Raji (cell line): ENCODE data around the gene ZNF343.

Experiments used
- POLR2A ChIP-seq: IDR thresholded peaks from 2 replicates; pipeline ENCODE4 v1.6.1; 2011; ENCODE audit warnings: low read depth, low read length, control low read depth; ENCODE audit not compliant: insufficient read depth

The ZNF343 gene

DNA sequence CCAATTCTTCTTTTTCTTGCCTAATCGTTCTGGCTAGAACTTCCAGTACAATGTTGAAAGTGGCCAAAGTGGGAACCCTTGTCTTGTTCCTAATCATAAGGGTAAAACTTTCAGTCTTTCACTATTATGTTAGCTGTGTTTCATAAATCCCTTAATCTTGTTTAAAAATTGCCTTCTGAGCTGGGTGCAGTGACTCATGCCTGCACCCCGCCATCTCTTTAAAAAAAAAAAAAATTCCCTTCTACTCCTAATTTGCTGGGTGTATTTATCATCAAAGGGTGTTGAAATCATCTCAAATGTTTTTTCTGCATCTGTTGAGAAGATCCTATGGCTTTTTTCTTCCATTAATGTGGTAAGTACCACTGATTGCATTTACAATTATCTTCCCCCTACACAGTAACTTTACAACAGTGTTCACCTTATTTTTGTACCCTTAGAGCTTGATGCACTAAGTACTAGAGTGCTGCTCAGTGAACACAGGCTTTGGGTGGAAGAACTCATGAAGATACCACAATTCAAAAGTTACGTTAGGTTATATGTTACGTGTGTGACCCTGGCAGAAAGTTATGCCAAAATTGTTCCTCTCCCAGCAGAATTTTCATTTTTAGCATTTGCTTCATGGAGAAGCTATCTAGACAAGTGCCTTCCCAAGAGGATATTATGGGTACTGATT, 47.8 kb downstream of the ZNF343 start:
- no peak for TF ChIP-seq POLR2A

DNA sequence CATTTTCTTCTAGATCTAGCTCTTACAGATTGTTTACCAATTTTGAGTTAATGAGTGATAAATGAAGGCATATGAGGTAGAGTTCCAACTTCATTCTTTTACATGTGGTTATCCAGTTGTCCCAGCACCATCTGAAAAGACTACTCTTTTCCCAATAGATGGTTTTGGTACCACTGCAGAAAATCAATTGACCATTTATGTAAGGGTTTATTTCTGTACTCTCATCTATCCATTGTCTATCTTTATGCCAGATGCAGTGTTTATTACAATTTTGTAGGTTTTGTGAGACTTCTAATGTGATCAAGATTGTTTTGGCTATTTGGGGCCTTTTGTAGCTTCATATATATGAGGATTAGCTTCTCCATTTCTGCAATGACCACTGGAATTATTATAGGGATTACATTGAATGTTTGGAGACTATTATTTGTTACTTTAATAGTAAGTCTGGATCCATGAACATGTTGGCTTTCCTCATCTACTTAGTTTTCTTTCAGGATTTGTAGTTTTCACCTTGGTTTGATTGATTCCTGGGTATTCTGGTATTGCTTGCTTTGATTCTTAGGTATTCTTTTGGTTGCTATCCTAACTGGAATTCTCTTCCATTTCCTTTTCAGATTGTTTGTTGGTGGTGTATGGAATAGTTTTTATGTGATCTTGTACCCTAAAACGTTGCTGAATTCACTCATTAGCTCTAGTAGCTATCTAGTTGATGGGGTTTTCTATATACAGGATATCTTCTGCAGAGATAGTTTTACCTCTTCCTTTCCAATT, 48.5 kb downstream of the ZNF343 start:
- TF ChIP-seq POLR2A = no peak

DNA sequence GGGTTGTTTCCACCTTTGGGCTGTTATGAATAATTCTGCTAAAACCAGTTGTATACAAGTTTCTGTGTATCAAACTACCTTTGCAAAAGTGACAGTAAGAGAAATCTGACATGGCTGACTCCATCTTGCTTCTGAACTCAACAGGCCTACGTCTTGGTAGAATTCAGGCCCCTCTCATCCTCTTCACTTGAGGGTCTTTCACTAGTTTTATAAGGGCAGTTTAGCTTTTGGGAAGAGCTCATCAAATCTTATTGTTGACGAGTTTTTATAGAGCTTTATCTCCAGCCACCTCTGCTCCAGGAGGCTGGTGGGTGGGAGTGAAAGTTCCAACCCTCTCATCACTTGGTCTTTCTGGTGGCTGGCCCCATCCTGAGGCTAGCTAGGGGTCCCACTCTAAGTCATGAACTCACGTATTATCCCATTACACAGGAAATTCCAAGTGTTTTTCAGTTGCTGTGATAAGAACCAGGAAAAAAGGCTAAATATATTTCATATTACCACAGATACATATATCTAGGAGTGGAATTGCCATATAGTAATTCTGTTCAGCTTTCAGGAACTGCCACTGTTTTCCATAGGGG, 49.7 kb downstream of the ZNF343 start:
- no peak for TF ChIP-seq POLR2A

GRCh38 chr20:2455771-2456497, 52.8 kb downstream of the ZNF343 start:
- no peak for TF ChIP-seq POLR2A

GRCh38 chr20:2453792-2454191, 54.9 kb downstream of the ZNF343 start:
- TF ChIP-seq POLR2A = no peak

DNA sequence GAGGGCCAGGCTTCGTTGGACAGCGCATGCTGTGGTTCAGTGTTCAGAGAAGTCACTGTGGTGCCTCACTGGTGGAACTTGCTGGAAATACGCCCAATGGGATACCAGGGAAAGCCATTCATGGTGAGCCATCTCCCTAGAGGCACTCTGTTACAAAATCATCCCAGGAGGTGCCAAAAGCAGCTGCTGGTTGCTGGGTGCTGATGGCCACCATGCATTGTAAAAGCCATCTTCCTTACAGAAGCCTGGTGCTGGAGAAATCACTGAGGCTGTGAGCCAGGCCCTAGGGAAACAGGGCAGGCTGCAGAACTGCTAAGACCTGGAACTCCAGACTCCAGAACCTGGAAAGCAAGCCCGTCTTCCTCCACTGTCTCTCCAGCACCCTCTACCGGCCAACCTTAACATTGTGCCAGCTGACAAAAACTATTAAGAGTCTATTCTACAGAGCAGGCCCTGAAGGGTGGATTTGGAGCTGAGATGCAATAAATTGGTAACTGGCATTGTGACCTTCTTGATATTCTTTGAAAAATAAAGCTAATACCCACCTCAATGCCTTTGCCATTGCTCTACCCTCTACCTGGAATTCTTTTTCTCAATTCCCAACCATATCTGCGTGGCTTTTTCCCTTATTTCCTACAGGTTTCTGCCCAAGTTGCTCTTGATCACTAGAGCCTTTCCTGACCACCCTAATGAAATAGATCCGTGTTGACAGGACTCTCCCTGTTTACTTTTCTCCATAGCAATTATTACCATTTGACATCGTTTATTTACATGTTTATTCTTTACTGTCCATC, 56.6 kb downstream of the ZNF343 start:
- TF ChIP-seq POLR2A = no peak

- no peak for TF ChIP-seq POLR2A
Observed at GRCh38 chr20:2451422-2451821, 57.3 kb downstream of the ZNF343 start.

DNA sequence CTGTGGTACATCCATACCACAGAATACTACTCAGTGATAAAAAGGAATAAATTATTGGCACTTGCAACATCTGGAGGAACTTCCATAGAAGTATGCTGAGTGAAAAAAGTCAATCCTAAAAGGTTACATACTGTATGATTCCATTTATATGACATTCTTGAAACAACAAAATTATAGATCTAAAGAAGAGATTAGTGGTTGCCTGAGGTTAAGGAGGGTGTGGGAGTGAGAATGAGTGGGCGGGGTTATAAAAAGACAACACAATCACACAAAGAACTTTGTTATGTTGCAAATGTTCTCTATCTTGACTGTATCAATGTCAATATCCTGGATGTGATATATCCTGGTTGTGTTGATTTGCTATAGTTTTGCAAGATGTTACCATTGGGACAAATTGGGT, 59.3 kb downstream of the ZNF343 start:
- TF ChIP-seq POLR2A = no peak

DNA sequence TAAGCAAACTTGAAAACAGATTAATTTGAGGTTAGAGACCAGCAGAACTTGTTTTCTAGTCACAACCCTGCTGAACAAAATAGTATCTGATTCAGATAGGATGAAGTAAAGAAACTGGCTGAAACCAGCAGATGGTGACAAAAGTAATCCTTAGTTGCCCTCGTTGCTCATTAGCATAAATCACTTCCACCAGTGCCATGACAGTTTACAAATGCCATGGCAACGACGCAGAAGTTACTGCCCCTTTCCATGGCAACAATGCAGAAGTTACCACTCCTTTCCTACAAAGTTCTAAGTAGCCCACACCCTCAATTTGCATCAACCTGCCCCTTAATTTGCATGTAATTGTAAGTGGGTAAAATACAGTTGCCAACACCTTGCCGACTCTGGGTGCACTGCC, 61.9 kb downstream of the ZNF343 start:
- no peak for TF ChIP-seq POLR2A
